Putamen (tissue), 1 donor: ENCODE data around the gene CRB2.
A peak's percentile ranks its signal among the peaks of the same experiment; 100 is the strongest.

Source experiments
- DNase-seq: peaks from one replicate; pipeline ENCODE4 v3.0.0-alpha.2; 2016; ENCODE audit warnings: low spot score

Gene CRB2

DNA sequence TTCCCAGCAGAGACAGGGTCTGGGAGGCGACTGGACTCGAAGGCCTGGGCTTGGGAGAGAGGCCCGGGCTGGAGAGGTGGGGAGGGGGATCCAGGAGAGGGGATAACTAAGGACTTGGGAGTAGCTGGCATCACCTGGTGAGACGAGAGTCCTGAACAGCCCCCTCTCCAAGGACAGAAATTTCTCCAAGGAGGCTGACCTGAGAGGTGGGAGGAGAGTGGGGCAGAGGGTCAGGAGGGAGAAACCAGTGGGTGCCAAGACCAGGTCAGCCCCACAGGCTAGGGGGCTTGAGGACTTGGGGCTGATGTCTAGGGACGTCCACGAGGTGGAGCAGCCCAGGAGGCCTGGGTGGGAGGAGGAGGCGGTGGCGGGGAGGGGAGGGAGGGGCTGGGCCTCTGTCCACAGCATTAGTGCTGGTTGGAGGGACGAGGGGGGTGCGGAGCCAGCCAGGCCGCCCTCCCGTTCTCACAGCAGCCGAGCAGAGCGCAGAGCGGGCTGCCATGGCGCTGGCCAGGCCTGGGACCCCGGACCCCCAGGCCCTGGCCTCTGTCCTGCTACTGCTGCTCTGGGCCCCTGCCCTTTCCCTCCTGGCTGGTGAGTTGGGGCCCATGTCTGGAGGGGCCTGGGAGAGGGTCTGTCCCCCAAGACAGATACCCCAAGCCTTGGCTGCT lies at the start of gene CRB2:
CRB2 (plus strand) TSS at position 437 of the 671 bp plus-strand sequence; CDS start at position 501, 64 bp downstream.
- DNase-seq, result peak; percentile 61

DNA sequence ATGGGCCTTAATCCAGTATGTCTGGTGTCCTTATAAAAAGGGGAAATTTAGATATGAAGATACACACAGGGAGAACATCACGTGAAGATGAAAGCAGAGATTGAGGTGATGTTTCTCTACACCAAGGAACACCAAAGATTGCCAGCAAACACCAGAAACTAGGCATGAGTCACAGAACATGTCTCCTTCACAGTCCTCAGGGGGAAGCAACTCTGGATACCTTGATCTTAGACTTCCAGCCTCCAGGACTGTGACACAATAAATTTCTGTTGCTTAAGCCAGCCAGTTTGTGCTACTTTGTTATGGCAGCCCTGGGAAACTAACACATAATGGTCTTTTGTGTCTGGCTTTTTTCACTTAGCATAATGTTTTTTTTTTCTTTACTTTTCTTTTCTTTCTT lies 46.4 kb upstream of the CRB2 start:
- no peak for DNase-seq

DNA sequence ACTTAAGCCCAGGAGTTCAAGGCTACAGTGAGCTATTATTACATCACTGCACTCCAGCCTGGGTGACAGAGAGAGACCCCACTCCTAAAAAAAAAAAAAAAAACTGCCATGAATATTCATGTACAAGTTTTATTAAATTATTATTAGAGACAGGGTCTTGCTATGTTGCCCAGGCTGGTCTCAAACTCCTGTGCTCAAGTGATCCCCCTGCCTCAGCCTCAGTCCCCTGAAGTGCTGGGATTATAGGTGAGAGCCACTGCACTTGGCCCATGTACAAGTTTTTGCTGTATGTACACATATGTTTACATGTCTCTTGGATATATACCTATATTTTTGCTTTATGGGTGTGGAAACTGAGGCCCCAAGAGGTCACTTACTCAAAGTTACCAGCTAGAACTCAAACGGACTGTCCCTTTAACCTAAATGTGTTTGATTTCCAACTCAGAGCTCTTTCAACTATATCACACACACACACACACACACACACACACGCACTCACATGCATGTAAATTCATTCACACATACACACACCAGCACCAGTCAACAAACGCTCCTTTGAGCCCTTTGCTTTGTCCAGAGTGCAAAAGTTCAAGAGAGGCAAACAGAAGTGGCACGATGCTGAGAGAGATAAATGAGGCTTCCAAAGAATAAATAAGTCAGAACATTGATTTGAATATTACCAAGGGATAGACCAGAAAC lies 45.3 kb upstream of the CRB2 start:
- no peak for DNase-seq

DNA sequence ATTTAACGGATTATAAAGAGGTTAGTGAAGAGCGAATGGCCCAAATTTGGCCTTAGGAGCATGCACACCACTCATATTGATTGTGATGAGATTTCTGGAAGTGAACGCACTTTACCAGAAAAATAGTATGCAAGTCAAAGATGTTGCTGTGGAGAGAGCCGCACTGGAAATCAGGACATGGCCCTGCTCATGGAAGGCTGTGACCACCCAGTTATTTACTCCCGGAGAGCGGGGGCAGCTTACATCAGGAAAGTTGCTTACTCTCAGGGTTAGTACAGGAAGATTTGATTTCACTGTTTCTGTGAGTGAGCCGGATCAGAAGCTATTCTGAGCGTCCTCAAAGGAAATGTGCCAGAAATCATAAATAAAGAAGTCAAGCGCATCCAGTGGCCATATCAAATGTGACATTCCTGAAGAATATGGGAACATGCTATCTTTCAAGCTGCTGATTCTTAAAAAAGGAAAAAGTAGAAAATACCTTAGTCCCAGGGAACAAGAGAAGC lies 44.7 kb upstream of the CRB2 start:
- no peak for DNase-seq

DNA sequence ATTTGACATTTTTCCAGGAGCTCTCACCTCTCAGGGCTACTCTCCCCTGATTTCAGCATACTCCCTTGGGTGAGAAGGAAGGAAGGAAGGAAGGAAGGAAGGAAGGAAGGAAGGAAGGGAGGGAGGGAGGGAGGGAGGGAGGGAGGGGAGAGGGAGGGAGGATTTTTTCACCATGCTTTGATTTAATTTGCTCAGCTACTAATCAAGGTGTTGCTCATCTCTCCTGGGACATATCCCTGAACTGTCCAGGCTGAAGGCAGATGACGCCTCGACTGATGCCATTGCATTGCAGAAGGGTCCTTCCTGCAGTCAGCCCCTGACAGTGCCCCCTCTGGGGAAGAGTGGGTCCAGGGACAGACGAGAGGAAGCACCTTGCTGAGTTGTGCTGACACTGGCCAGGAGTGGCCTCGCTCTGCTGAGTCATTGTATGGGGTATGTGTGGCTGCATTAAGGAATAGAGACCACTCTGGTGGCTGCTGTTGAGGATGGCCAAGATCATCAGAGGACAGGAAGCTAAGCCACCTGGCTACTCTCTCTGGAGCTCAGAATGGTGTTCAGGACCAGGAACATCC lies 43.6 kb upstream of the CRB2 start:
- DNase-seq, result no peak

DNA sequence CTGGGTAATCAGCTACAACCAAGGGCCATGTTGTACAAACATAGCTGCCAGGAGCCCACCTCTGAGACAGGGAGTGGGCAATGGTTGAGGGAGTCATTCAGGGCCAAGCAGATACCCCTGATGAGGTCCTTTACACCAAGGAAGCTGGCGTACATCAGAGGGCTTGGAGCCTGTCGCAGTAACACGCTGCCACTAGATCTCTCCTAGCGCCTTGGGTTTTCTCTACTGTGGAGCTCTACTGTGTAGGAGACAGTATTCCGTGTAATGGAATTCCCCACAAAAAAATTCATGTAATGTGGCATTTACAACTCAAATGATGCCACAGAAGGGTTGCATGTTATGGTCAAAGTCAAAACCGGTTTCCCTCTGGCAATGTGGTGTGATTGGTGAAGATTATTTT lies 41.4 kb upstream of the CRB2 start:
- no peak for DNase-seq

DNA sequence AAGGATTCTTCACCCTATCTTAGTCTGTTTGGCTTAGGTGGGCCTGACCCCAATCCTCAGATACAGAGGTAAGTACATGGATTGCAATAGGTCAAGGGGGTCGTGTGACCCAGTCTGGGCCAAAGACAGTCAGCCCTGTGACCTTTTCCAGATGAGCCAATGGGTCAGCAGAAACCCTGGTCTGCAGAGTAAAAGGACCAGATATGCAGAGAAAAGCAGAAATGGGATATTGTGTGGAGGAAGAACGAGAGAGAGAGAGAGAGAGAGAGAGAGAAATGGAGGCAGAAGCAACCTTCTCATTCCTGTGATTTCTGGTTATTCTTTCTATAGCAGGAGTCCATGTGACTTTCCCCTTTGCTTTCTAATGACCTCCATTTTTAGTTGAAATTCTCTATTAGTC lies 40.4 kb upstream of the CRB2 start:
- DNase-seq, result no peak

DNA sequence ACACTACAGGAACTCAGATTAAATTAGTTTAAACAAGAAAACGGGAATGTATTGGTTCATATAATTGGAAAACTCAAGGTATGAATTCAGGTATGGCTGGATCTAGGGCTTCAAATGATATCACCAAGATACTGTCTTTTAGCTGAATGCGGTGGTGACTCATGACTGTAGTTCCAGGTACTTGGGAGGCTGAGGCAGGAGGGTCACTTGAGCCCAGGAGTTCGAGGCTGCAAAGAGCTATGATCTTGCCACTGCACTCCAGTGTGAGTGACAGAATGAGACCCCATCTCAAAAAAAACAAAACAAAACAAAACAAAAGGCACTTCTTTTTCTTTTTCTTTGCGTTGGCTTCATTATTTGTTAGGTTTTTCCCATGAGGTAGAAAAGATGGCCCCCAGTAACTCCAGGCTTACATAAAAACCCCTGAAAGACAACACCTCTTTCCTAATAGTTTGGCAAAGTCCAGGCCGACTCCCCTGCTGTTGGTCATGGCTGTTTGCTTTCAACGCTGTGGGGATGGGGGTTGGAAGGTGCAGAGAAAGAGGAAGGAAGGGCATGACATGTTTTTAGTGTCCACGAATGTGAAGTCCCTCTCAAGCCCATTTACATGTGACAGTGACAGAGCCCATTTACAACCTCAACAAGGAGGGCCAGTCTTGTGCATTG lies 39.8 kb upstream of the CRB2 start:
- no peak for DNase-seq

DNA sequence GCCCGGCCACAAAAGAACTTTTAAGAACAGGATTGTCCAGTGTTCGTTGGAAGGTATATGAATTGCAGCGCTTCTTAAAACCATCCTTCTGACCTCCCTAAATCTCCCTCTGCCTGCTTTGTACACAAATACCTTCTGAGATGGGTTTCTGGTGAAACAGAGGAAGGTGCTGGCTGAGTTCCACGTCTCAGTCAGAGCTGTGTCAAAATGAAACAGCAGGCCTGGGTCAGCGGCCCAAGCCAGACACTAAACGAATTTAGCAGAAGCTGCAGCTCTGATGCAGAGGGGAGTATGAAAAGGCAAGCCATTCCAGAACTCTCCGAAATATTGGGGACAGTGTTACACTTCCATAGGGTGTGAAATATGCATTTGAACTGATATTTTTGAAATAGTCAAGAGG lies 37.8 kb upstream of the CRB2 start:
- no peak for DNase-seq

DNA sequence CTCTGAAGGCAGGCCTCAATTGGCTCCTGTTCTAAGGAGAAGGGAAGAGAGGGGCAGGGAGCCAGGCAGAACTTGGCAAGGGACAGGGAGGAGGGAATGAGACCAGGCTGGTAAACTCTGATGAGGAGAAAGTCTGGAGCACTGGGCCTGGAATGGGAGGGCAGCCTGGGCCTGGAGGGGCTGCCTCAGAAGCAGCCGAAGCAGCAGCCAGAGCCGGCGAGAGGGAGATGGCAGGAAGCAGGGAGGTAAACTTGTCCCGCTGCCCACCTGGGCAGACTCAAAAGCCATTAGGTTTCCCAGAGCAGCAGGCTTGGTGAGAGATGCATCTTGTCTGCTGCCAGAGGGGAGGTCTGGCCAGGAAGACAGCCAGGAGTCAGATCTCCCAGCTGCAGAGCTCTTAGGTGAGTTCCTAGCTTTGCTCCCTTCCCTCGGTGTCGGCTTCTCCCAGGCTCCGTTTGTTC lies 37.0 kb upstream of the CRB2 start:
- DNase-seq, result no peak

DNA sequence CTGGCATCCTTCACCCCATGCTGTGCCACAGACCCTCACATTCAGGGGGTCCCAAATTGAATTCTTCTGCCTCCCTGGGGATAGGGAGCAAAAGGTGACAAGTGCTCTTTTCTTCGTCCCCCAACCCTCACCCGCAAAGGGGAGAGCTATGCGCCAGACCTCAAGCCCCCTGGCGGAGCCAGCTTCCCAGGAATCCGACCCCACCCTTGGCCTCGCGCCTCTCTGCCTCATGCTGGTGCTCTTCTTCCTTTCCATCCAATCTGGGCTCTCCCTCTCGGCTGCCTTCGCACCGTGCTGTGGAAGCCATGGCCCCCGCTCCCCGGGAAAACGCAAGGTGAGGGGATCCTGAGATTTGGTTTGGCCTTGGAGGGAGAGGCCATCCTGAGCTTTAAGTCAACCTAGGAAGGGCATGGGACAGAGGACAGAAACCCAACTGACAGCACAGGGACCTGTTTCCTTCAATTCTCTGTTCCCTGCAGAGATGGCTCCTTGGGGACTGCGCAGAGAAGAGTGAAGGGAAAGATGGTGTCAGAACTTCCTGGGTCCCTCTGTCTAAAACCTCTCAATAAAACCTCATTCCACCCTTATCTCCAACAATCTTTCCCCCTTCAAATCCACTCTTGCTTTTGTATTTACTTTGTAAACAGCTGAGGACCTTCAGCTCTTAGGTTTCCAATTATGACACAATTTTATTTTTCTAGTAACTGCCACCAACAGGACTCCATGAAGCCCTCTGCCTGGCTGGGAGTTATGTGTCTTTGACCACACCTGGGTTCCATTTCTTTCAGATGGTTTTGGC lies 36.3 kb upstream of the CRB2 start:
- DNase-seq, result no peak

DNA sequence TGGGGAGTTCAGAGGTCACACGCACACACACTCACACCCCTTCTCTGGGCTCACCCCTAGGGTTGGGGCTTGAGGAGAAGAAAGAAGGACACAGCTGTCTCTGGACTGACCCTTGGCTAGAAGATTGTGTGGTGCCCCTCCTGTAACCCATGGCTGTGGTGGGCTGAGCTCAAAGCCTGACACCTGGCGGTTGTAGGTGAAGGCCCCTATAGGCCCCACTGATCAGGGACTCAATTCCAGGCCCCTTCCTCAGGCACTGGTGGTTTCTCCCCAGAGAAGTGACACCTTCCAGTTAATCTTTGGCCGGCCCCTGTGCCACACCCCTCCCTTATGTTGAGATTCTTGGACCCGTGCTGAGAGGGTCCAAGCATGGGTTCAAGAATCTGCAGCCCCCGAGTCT lies 35.2 kb upstream of the CRB2 start:
- no peak for DNase-seq

DNA sequence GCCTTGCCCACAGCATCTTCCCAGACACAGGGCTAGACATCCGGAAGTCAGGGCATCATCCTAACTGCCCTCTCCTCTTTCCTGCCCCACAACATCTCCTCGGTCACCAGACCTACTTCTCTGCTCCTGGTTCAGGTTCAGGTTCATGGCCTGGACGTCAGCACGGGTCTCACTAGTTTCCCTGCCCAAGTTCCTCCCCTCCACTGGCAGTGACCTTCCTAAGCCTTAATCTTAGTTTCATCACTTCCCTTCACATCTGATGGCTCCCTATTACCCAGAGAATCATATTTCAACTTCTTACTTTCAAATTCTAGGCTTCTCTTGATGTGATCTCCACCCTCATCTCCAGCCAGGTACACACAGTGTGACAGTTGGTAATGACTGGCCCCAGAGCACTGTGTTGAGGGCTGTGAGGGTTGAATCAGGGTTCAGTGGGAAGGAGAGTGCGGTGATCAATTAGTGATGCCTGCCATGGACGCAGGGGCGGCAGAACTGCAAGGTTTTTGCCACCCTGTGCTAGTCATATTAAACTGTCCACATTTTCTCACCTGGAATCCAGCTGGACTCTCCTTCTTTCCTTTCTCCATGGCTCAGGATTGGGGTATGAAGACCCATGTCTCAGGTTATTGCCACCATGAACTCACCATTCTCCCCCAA lies 34.3 kb upstream of the CRB2 start:
- DNase-seq, result no peak

DNA sequence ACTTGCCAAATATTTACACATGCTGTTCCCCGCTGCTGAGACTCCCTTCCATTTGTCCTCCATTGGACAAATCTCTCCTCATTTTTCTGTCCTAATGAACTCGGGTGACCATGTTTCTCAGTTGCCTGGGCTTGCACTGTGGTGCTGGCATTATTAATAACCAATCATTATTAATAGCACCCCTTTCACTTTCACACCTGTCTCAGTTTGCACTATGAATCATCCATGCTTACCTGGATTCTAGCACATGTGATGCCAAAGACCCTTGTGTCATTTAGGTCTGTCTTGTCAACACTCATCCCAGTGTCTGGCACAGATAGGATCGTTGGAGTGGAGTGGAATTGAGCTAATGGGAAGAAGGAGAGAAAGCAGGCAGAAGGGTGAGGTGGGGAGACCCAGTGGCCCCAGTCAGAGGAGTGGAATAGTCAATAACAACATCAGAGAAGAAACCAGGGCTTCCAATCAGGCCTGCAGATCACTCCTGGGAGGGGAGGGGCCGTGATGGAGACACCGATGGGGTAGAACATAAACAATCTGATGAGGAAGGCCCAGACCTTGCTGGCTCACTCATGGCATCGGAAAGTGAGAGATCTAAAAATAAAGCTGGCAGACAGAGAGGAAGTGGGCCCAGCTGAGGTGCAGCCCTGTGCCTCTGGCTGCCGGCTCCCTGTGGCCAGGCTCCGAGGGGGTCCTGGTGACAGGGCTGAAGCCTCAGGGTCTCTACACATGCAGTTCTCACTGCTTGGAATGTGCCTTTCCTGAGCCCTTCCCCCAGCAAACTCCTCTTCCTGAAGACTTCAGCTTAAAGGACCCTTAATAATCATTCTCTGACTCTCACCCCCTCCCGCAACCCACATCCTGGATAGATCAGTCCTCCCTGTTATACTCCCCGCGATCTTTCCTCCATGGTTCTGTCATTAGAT lies 33.5 kb upstream of the CRB2 start:
- DNase-seq, result no peak

DNA sequence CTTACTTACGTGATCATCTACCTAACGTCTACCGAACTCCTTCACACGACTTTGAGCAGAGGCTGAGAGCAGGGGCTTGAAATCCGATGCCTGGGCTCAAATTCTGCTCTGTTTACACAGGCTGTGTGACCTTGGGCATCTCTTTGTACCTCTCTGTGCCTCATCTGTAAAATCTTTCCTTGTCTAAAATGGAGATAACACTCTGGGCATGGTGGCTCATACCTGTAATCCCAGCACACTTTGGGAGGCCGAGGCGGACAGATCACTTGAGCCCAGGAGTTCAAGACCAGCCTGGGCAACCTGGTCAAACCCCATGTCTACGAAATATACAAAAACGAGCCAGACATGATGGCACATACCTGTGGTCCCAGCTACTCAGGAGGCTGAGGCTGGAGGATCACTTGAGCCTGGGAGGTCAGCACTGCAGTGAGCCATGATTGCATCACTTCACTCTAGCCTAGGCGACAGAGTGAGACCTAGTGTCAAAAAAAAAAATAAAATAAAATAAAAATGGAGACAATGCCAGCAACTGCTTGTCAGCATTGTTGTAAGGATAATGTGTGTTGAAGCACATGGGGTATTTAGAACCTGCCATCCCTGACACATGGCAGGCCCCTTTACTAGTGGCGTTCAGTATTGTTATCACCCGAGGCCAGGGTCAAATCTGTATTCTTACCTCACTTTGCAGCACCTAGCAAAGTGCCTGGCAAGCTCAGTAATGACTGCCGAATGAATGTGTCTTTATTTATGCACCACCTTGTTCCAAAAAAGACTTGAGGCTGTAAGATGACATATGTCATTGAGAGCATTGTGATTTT lies 32.6 kb upstream of the CRB2 start:
- DNase-seq, result no peak

DNA sequence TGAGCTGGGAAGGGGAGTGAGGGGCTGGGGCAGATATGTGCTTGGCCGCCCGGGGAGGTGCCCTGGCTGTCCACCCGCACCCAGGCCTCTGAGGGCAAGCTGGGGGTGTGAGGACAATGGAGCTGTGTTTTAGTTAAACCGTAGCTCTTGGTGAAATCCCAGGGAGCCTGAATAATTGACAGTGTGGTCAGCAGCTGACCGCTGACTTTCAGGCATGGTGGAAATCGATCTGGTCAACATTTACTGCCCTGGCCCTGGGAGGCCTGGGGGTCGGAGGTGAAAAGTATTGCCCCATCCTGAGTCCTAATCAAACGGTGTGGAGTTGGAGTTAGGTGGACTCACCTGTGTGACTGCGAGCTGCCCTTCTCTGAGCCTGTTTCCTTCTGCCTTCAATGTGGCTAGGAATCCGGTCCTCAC lies 31.2 kb upstream of the CRB2 start:
- no peak for DNase-seq

DNA sequence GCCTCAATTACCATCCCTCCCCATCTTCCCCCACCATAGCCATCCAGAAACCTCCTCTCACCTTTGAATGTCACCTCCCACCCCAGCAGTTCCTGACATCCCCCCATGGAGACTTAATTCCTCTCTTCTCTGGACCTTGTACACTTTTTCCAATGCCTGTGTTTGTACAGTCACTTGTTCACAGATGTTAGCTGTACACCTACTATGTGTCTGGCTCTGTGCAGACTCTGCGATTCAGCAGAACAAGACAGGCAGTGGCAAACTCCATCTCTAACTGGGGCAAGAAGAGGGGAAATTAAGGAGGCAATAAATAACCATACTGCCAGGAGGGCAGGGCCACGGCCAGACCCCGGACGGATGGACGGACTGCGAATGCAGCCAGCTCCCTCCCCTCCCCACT lies 29.8 kb upstream of the CRB2 start:
- no peak for DNase-seq

DNA sequence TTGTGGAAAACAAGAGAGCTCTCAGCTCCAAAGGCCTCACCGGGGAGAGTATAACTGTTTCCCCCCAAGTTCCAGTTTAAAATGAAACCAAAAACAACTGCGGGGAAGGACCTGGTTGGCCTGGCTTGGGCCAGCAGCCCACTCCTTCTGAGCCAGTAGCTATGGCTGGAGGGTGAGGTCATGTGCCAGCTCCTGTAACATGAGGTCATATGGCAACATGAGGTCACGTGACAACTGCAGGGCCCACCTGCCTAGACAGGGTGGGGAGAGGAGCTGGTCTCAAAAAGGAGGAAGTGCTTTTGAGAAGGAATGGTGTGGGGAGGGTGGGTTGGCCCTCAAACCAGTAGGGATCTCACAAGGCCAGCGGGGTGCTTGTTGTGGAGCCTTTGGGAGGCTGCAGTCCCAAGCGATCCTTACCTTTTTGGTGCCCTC lies 29.3 kb upstream of the CRB2 start:
- DNase-seq, result no peak

DNA sequence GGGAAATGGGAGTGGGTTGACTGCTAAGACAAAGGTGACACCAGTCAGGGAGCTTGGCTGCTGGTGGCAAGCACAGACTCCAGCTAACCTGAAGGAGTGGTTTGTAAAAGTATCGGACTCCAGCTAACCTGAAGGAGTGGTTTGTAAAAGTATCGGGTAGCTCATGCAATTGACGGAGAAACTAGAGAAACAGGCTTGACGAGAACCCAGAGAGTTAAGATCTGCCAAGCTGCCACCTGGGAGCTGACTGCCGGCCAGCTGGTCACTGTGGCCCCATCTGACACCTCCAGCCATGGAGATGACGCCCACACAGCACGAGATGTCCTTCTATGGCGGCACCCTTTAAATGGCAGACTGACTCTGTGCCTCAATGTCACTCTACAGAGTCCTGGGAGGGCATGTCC lies 28.3 kb upstream of the CRB2 start:
- no peak for DNase-seq
